Spleen (tissue), 7 donors: ENCODE results near the gene FSIP1.

Source experiments
- CTCF ChIP-seq, 11 experiments: fragments of 200-600 bp in 7 of 11; fragments of 450-650 bp in 4 of 11; sonication (generic) in 4 of 11; IDR thresholded peaks in 8 of 11; conservative IDR thresholded peaks in 3 of 11; 1 replicate in 7 of 11; 2 replicates in 4 of 11; pipeline versions ENCODE4 v1.4.0 to v1.8.0; 2016 to 2021; ENCODE audit warnings: antibody characterized with exemption in 11 of 11, inconsistent platforms in 4 of 11, mild to moderate bottlenecking in 1 of 11
- POLR2A ChIP-seq, 3 donors: fragments of 450-650 bp; IDR thresholded peaks; one replicate each; pipeline ENCODE4 v1.5.1; 2017; ENCODE audit warnings: antibody characterized with exemption in 3 of 3, mild to moderate bottlenecking in 1 of 3
- POLR2AphosphoS5 ChIP-seq, 3 donors: sonication (generic); formaldehyde crosslinking; IDR thresholded peaks; one replicate each; pipeline ENCODE4 v1.5.1; 2017; ENCODE audit warnings: antibody characterized with exemption in 3 of 3
- donor health status: DM: no; HTN: no; CAD: no; lungs with moderate emphysema.
- donor health status: DM: no; HTN: no; CAD: no.
- donor health status: DM: no; HTN: no; CAD: no.

- TF ChIP-seq POLR2A (IDR thresholded peaks at IDR 0.05) = no peak
- TF ChIP-seq CTCF (IDR thresholded peaks at IDR 0.05 in 8 of 11, conservative IDR thresholded peaks at IDR 0.05 in 3 of 11) = no peak
- no peak for TF ChIP-seq POLR2AphosphoS5 (IDR thresholded peaks at IDR 0.05)
Measured at GRCh38 chr15:39622660-39623516, 159.8 kb downstream of the FSIP1 start.
